Measurements from ENCODE around the gene KAT6B.

Gene KAT6B

DNA sequence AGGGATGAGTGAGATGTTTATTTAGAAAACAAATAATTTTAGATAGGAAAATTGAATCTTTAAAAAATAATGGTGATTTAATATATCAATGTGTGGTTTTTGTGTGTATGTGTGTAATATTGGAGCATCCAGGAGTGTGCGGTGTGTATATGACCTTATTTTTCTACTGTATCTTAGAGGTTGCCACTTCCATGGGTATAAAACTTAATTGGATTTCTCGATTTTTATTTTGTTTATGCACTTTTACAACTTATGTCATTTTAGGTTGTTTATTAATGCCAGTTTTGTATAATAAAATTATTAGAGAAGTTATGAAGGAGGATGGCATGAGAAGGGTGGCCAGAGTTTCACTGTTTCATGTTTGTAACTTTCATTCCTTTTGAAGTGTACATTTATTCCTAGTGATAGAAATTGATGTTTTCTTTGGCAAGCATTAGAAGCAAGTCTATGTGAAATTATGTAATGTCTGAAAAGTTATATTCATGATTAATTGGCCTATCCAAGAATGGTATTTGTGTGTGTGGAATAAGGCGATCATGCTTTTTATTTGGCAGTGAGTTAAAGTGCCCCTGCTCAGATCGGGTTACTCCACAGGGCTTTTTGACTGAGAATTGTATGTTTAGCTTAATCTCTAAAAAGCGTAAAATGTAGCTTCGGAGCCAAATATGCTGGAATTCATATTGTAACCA, 110.3 kb downstream of the KAT6B start:
- WGBS = 88% methylated on average over 6 of the region's 6 CpGs

DNA sequence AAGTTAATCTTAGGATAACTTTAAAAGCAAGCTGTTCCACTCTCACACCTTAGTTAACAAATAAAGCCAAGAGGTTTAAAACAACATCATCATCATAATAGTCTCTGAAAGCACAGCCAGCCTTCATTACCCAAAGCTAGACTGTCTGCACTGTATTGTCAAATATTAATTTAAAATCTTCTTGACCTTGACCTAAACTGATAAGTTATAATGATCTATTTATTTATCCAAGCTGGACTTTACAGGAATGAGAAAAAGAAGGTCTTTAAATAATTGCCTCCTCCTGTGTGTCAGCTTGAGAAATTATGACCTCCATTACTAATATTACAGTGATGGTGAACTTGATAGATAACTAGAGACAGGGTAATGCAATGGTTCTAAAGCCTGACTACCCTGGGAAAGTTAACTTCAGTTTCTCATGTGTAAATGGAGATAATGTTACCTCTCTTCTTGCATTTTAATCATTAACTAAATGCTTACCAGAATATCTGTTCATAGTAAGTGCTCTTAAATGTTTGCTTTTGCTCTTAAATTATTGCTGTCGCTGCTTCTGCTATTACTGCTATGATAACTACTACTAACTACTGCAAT, 111.0 kb downstream of the KAT6B start:
- H3K9me3 ChIP-seq (ENCODE audit: insufficient read depth, low read depth, low read length) = no peaks in the 10 kb centered on the region
- 92% methylated on average over 1 of the region's 1 CpG for WGBS

More for the DNA sequence above, 110.3 kb downstream of the KAT6B start:
- H3K27me3 ChIP-seq (ENCODE audit: insufficient read depth, low read length) = no peaks in the 10 kb centered on the region
- H3K9ac ChIP-seq (ENCODE audit: low read depth, low read length) = no peak overlapping the region
- H3K9me3 ChIP-seq (ENCODE audit: insufficient read depth, low read depth, low read length) = no peaks in the 10 kb centered on the region
- H3K4me1 ChIP-seq (ENCODE audit: insufficient read depth, low read length) = peaks cover 27% of the 10 kb centered on the region
- no peak overlapping the region for H3K27ac ChIP-seq (ENCODE audit: low read depth, low read length)
- no peak overlapping the region for H3K4me3 ChIP-seq (ENCODE audit: low read length)
- H3K36me3 ChIP-seq (ENCODE audit: insufficient read depth, low read length) = no peaks in the 10 kb centered on the region

DNA sequence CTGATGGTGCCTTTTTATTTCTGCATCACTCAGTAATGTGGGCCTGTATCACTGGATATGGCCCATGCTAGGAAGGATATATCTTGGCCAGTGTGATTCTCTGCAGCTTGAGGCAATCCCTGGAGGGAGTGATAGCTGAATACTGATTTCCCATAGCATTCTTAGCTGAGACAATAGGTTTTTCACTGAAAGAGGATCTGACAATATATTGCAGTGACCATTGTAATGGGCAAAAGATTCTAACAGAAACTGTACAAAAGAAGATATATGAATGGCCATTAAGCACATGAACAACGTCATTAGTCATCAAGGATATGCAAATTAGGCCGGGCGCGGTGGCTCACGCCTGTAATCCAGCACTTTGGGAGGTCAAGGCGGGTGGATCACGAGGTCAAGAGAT, 117.8 kb downstream of the KAT6B start:
- H3K27me3 ChIP-seq (ENCODE audit: insufficient read depth, low read length) = no peaks in the 10 kb centered on the region
- H3K4me1 ChIP-seq (ENCODE audit: insufficient read depth, low read length) = peaks cover 14% of the 10 kb centered on the region; the same call in 1 of the 2 replicates
- H3K9ac ChIP-seq (ENCODE audit: low read depth, low read length) = no peak overlapping the region
- H3K36me3 ChIP-seq (ENCODE audit: insufficient read depth, low read length) = no peaks in the 10 kb centered on the region
- WGBS = 95% methylated on average over 7 of the region's 7 CpGs
- no peak overlapping the region for H3K4me3 ChIP-seq (ENCODE audit: low read length)
- H3K9me3 ChIP-seq (ENCODE audit: insufficient read depth, low read depth, low read length) = no peaks in the 10 kb centered on the region
- H3K27ac ChIP-seq (ENCODE audit: low read depth, low read length) = no peak overlapping the region

More for the DNA sequence above, 111.0 kb downstream of the KAT6B start:
- H3K27ac ChIP-seq (ENCODE audit: low read depth, low read length) = no peak overlapping the region
- H3K4me3 ChIP-seq (ENCODE audit: low read length) = no peak overlapping the region
- peaks cover 27% of the 10 kb centered on the region for H3K4me1 ChIP-seq (ENCODE audit: insufficient read depth, low read length)
- no peak overlapping the region for H3K9ac ChIP-seq (ENCODE audit: low read depth, low read length)
- H3K36me3 ChIP-seq (ENCODE audit: insufficient read depth, low read length) = no peaks in the 10 kb centered on the region
- no peaks in the 10 kb centered on the region for H3K27me3 ChIP-seq (ENCODE audit: insufficient read depth, low read length)

DNA sequence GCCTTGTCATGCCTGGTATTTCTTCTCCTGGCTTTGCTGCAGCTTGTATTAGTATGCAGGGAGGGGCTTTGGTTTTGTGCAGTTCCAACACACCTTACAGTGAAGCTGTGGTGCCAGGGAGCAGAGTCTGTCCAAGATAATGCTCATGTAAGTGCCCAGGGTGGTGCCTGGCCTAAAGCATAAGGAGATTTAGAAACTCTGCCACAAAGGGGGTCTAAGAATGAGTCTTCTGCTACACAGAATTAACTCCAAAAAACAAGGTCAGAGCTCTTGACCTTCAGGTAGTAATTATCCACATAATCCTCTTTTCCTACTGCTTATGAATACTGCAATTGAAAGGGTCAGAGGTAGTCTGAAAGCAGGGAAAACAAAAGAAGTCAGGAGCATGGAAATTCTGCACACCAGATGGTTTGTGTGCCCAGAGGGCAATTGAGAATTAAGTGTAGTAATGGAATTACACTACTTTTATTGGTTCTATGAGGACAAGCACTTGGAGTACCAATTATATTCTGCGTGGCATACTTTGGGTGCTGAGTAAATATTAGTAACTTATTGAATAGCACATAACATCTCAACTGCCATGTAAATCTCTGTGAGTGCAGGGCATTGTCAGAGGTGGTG, 121.5 kb downstream of the KAT6B start:
- WGBS = no CpG with 5 or more reads among the region's 1 CpG
- Histone ChIP-seq H3K4me1 (ENCODE audit: insufficient read depth, low read length) (peaks cover 14% of the 10 kb centered on the region; the same call in 1 of the 2 replicates), H3K4me3 (ENCODE audit: low read length) (no peak overlapping the region), H3K27ac (ENCODE audit: low read depth, low read length) (no peak overlapping the region), H3K9ac (ENCODE audit: low read depth, low read length) (no peak overlapping the region), H3K36me3 (ENCODE audit: insufficient read depth, low read length) (no peaks in the 10 kb centered on the region), H3K27me3 (ENCODE audit: insufficient read depth, low read length) (no peaks in the 10 kb centered on the region), H3K9me3 (ENCODE audit: insufficient read depth, low read depth, low read length) (no peaks in the 10 kb centered on the region)

DNA sequence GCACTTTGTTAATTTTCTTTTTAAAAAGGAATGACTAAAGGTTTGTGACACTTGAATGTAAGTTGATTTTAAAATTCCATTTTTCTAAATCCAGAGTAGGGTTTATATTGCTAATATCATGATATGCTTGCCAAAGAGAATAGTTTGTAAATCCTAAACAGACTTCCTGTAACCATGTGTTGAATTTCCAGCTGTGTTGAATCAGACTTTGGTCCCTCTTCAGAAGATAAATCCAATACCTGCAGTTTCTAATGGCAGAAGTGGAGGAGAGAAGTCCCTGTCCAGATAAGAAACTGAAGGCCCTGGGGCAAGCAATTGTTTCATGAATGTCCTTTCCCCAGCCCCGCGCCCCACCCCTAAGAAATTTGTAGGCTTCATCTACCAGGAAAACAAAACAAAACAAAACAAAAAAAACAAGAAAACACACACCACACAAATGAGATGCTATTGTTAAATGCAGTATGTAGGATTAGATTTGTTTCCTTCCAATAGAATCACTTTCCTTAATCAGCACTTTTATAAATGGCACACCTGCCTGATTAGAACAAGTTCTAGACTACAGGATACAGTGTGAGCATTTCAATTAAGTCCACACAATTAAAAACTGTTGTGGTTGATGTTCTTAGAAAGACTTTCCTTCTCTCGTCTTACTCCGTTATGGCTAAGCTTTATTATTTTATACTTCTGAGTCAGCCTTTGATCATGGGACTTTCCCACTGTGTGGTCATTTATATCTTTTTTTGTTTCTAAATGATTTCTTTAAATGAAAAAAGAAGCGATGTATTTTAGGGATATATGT, 122.8 kb downstream of the KAT6B start:
- no peaks in the 10 kb centered on the region for H3K36me3 ChIP-seq (ENCODE audit: insufficient read depth, low read length)
- no peak overlapping the region for H3K4me3 ChIP-seq (ENCODE audit: low read length)
- H3K9me3 ChIP-seq (ENCODE audit: insufficient read depth, low read depth, low read length) = no peaks in the 10 kb centered on the region
- H3K27ac ChIP-seq (ENCODE audit: low read depth, low read length) = no peak overlapping the region
- 75% methylated on average over 2 of the region's 5 CpGs for WGBS
- no peak overlapping the region for H3K9ac ChIP-seq (ENCODE audit: low read depth, low read length)
- H3K27me3 ChIP-seq (ENCODE audit: insufficient read depth, low read length) = no peaks in the 10 kb centered on the region
- peaks cover 14% of the 10 kb centered on the region; the same call in 1 of the 2 replicates for H3K4me1 ChIP-seq (ENCODE audit: insufficient read depth, low read length)

DNA sequence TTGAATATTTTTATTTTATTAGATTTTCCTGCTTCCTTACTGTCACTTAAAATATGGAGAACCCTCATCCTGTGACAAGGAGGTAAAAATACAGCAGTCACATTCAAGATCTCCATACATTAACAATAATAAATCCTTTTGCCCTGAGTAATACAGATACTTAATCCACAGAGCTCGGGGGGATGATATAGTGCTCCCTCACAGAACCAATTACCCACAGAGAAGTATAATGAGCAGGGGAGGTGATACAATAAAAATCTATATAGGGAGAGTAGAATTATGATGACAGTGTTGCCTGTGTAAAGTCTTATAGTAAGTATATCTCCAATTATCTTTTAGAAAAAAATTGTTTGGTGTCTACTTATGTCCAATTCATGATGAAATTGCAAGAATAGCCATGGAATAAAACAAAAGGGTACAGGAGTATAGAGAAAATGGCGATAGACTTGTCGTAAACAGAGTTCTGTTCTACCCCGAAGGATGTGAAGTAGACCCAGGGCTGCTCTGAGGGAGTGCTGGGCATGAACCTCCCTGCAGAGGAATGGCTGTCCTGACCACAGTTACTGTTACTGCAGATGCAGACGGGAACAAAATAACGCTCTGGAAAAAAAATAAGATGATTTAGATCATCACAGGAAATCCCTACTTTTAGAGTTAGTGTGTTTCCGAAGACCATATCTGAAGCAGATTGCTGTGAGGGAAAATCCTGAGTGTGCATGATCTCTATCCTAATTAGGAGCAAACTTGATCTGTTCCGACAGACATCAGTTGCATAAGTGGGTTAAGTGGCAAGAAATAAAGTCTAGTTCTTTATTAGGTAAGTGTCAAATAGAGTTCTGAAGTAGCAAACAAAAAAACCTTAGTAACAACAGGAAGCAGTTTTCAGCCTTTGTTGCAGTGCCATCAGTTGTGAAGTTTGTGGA, 123.7 kb downstream of the KAT6B start:
- Histone ChIP-seq H3K27ac (ENCODE audit: low read depth, low read length) (no peak overlapping the region), H3K36me3 (ENCODE audit: insufficient read depth, low read length) (no peaks in the 10 kb centered on the region), H3K4me3 (ENCODE audit: low read length) (no peak overlapping the region), H3K27me3 (ENCODE audit: insufficient read depth, low read length) (no peaks in the 10 kb centered on the region), H3K9me3 (ENCODE audit: insufficient read depth, low read depth, low read length) (no peaks in the 10 kb centered on the region), H3K9ac (ENCODE audit: low read depth, low read length) (no peak overlapping the region), H3K4me1 (ENCODE audit: insufficient read depth, low read length) (peaks cover 14% of the 10 kb centered on the region; the same call in 1 of the 2 replicates)
- 95% methylated on average over 7 of the region's 8 CpGs for WGBS

DNA sequence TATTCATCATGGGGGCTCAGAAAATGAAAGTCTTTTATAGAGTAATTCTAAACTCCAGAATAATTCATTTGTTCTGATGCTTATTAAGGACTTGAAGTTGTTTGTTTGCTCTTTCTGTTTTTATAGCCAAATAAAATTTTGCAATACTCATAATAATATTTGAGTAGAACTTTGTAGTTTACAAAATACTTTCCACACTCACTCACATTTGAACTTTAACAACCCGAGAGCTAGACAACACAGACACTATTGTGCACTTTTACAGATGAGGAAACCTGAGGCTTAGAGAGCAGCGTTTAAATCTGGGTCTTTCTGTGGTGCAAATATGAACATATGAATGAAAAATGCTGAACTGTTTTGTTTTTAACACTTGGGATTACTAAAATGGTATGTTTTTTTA, 126.8 kb downstream of the KAT6B start:
- Histone ChIP-seq H3K36me3 (ENCODE audit: insufficient read depth, low read length) (no peaks in the 10 kb centered on the region), H3K9me3 (ENCODE audit: insufficient read depth, low read depth, low read length) (no peaks in the 10 kb centered on the region), H3K27me3 (ENCODE audit: insufficient read depth, low read length) (no peaks in the 10 kb centered on the region), H3K9ac (ENCODE audit: low read depth, low read length) (no peak overlapping the region), H3K4me1 (ENCODE audit: insufficient read depth, low read length) (peaks cover 6% of the 10 kb centered on the region; the same call in 1 of the 2 replicates), H3K4me3 (ENCODE audit: low read length) (no peak overlapping the region), H3K27ac (ENCODE audit: low read depth, low read length) (no peak overlapping the region)
- WGBS = 88% methylated on average over 1 of the region's 2 CpGs

DNA sequence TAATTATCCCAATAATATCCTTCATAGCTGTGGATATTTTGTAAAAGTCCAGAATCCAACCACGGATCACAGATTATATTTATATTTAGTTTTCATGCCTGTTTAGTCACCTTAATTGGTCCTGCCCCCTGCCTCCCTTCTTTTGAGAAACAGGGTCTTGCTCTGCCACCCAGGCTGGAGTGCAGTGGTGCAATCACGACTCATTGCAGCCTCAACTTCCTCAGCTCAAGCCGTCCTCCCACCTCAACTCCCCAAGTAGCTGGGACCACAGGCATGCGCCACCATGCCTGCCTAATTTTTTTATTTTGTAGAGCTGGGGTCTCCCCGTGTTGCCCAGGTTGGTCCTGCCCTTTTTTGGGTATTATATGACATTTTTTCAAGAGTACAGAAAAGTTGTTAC, 129.4 kb downstream of the KAT6B start:
- Histone ChIP-seq H3K9ac (ENCODE audit: low read depth, low read length) (no peak overlapping the region), H3K27ac (ENCODE audit: low read depth, low read length) (no peak overlapping the region), H3K27me3 (ENCODE audit: insufficient read depth, low read length) (no peaks in the 10 kb centered on the region), H3K9me3 (ENCODE audit: insufficient read depth, low read depth, low read length) (no peaks in the 10 kb centered on the region), H3K4me1 (ENCODE audit: insufficient read depth, low read length) (0 out of 2 replicates have a peak, but pooled peaks cover 3% of the 10 kb centered on the region), H3K4me3 (ENCODE audit: low read length) (no peak overlapping the region), H3K36me3 (ENCODE audit: insufficient read depth, low read length) (no peaks in the 10 kb centered on the region)
- WGBS = 89% methylated on average over 5 of the region's 5 CpGs

DNA sequence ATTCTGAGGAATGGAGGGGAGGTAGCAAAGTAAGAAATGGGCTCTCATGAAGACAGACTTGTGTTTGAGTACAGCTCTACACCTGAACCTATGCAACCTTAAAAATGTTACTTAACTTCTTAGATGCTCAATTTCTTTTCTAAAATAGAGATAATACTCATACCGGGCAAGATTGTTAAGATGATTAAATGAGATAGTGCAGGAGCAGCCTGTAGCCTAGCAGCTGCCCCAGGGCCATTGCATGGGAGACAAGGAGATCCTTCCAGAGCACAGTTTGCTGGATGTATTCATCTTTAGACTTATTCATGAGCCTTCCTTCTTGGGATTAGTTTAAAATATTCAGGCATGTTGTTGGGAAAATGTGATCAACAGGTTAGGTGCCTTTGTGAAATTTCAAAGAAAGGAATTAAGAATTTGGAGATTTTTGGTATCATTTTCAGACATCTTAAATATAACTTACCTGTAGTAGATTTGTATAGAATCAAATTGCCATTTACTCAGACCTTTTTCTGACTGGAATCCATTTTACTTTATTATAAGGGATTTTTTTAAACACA, 130.2 kb downstream of the KAT6B start:
- WGBS = 100% methylated on average over 1 of the region's 1 CpG
- Histone ChIP-seq H3K9me3 (ENCODE audit: insufficient read depth, low read depth, low read length) (no peaks in the 10 kb centered on the region), H3K27ac (ENCODE audit: low read depth, low read length) (no peak overlapping the region)

More for the DNA sequence above, 130.2 kb downstream of the KAT6B start:
- no peak overlapping the region for H3K9ac ChIP-seq (ENCODE audit: low read depth, low read length)
- no peak overlapping the region for H3K4me3 ChIP-seq (ENCODE audit: low read length)
- H3K36me3 ChIP-seq (ENCODE audit: insufficient read depth, low read length) = no peaks in the 10 kb centered on the region
- no peaks in the 10 kb centered on the region for H3K27me3 ChIP-seq (ENCODE audit: insufficient read depth, low read length)
- 0 out of 2 replicates have a peak, but pooled peaks cover 3% of the 10 kb centered on the region for H3K4me1 ChIP-seq (ENCODE audit: insufficient read depth, low read length)
